Suprapubic skin (tissue), 4 donors: ENCODE data around the gene SP5. TPM values are rescaled to one million over a fixed set of nuclear protein-coding genes. Genes with fewer than 3 reads are reported as not detected.

Experiments
- DNase-seq, 2 donors: peaks; one replicate each; pipeline ENCODE4 v3.0.0-alpha.2; 2019; ENCODE audit warnings: low spot score in 2 of 2
- H3K27ac ChIP-seq: fragments of 200-600 bp; sonication (generic); one replicate; pipeline ENCODE4 v1.5.1; 2019
- H3K27me3 ChIP-seq: fragments of 200-600 bp; sonication (generic); one replicate; pipeline ENCODE4 v1.5.1; 2019
- H3K36me3 ChIP-seq: fragments of 200-600 bp; sonication (generic); one replicate; pipeline ENCODE4 v1.5.1; 2019
- H3K4me1 ChIP-seq: fragments of 200-600 bp; sonication (generic); one replicate; pipeline ENCODE4 v1.5.1; 2019
- H3K4me3 ChIP-seq: fragments of 200-600 bp; sonication (generic); one replicate; pipeline ENCODE4 v1.5.1; 2019; ENCODE audit warnings: mild to moderate bottlenecking
- H3K9me3 ChIP-seq: fragments of 200-600 bp; sonication (generic); one replicate; pipeline ENCODE4 v1.5.1; 2019
- EP300 ChIP-seq: sonication (generic); formaldehyde crosslinking; IDR thresholded peaks from one replicate; pipeline ENCODE4 v1.6.1; 2017; ENCODE audit warnings: antibody characterized with exemption
- POLR2A ChIP-seq, 2 donors: fragments of 450-650 bp; IDR thresholded peaks; one replicate each; pipeline ENCODE4 v1.6.1; 2017; ENCODE audit warnings: antibody characterized with exemption in 2 of 2, mild to moderate bottlenecking in 2 of 2, moderate library complexity in 2 of 2
- POLR2AphosphoS5 ChIP-seq, 3 donors: sonication (generic); formaldehyde crosslinking; IDR thresholded peaks; one replicate each; pipeline ENCODE4 v1.6.1; 2017; ENCODE audit warnings: antibody characterized with exemption in 3 of 3
- WGBS: methylation state at CpG from one replicate; pipeline ENCODE4 v1.1.5; 2018; 5-methylcytosine and 5-hydroxymethylcytosine counted together
- total RNA-seq, 4 donors: library from RNA; depleted of rRNA; stranded (reverse); fragments of >200 nt; gene quantifications; one replicate each; pipeline ENCODE4 v1.1.0, GENCODE V29; 2016
- TF ChIP-seq, protein P1 (sequence below), 2 donors: fragments of 200-600 bp in 1 of 2; fragments of 450-650 bp in 1 of 2; sonication (generic) in 1 of 2; IDR thresholded peaks; one replicate each; pipeline ENCODE4 v1.5.1; 2016 to 2019; ENCODE audit warnings: antibody characterized with exemption in 2 of 2, mild to moderate bottlenecking in 1 of 2, moderate library complexity in 1 of 2

Gene SP5
- total RNA-seq, 4 donors from 2014 or later: 0.32 to 1.3 (median 0.89) TPM; not detected in 1

DNA sequence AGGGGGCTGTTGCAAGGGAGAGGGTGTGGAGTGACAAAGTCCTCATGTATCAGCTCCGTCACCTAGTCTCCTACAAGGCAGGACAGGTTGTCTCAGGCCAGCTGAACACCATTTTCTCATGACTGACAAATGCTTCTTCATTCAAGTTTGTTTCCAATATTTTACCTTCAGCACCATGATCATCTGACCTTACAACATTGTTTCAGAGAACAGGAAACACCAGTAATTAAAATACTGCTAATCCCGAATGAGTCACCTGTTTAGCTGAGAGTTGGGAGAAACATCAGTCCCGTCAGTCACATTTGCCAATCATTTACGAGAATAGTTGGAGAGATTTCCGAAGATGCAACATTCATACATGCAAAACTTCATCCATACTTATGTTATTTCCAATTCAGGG lies 25.7 kb upstream of the SP5 start:
- Histone ChIP-seq H3K9me3 (no peaks in the 10 kb centered on the region), H3K4me3 (no peak overlapping the region), H3K4me1 (no peaks in the 10 kb centered on the region), H3K27me3 (no peaks in the 10 kb centered on the region), H3K36me3 (no peaks in the 10 kb centered on the region), H3K27ac (no peak overlapping the region)
- WGBS: 76% methylated on average over 5 of the region's 5 CpGs
- DNase-seq: no peak
- TF ChIP-seq, protein P1, sequence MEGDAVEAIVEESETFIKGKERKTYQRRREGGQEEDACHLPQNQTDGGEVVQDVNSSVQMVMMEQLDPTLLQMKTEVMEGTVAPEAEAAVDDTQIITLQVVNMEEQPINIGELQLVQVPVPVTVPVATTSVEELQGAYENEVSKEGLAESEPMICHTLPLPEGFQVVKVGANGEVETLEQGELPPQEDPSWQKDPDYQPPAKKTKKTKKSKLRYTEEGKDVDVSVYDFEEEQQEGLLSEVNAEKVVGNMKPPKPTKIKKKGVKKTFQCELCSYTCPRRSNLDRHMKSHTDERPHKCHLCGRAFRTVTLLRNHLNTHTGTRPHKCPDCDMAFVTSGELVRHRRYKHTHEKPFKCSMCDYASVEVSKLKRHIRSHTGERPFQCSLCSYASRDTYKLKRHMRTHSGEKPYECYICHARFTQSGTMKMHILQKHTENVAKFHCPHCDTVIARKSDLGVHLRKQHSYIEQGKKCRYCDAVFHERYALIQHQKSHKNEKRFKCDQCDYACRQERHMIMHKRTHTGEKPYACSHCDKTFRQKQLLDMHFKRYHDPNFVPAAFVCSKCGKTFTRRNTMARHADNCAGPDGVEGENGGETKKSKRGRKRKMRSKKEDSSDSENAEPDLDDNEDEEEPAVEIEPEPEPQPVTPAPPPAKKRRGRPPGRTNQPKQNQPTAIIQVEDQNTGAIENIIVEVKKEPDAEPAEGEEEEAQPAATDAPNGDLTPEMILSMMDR (IDR thresholded peaks at IDR 0.05): no peak
- TF ChIP-seq POLR2AphosphoS5 (IDR thresholded peaks at IDR 0.05) (no peak), EP300 (no peak), POLR2A (IDR thresholded peaks at IDR 0.05) (no peak)

DNA sequence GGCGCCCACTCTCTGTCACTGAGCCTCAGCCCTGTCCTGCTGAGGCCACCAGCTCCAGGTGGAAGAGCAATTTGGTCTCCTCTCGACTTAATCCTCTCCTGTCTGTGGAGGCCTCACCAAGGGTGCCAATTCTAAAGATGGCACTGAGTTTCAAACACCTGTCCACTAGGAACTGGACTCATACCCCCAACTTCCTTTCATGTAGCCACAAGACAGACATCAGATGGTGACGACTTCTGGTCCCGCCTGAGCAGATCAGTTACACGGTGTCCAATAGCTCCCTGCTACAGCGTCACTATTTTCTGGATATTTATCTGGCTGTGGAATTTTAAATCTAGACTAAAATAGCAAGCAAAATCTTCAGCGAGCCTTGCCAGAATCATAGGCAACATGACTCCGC lies 24.5 kb upstream of the SP5 start:
- TF ChIP-seq EP300: no peak
- no peak for TF ChIP-seq POLR2AphosphoS5 (IDR thresholded peaks at IDR 0.05)
- TF ChIP-seq, protein P1 (IDR thresholded peaks at IDR 0.05): no peak
- no peak for TF ChIP-seq POLR2A (IDR thresholded peaks at IDR 0.05)
- Histone ChIP-seq H3K27me3 (no peaks in the 10 kb centered on the region), H3K4me1 (no peaks in the 10 kb centered on the region), H3K9me3 (no peaks in the 10 kb centered on the region), H3K27ac (no peak overlapping the region), H3K4me3 (no peak overlapping the region), H3K36me3 (no peaks in the 10 kb centered on the region)
- 87% methylated on average over 8 of the region's 8 CpGs for WGBS
- DNase-seq: no peak

DNA sequence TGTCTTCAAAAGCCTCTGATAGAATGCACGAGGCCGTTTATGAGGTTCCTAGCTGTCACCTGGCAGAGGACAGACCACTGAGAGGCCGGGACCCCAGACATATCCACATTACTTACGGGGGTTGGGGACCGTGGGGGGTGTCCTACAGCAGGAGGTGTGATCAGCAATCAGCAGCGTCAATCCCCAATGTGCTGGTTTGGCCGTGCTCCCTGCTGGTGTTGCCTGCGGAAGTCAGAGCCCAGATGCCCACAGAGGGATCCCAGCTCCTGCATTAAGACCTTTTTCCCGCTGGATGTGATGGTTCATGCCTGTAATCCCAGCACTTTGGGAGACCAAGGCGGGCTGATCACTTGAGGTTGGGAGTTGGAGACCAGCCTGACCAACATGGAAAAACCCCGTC lies 20.8 kb upstream of the SP5 start:
- H3K4me3 ChIP-seq: no peak overlapping the region
- WGBS: 83% methylated on average over 8 of the region's 11 CpGs
- DNase-seq: no peak
- no peak overlapping the region for H3K27ac ChIP-seq
- TF ChIP-seq POLR2A (IDR thresholded peaks at IDR 0.05) (no peak), POLR2AphosphoS5 (IDR thresholded peaks at IDR 0.05) (no peak), EP300 (no peak)
- TF ChIP-seq, protein P1 (IDR thresholded peaks at IDR 0.05): no peak
- H3K27me3 ChIP-seq: peaks cover 7% of the 10 kb centered on the region
- no peaks in the 10 kb centered on the region for H3K9me3 ChIP-seq
- H3K36me3 ChIP-seq: no peaks in the 10 kb centered on the region
- no peaks in the 10 kb centered on the region for H3K4me1 ChIP-seq

- WGBS: 78% methylated on average over 6 of the region's 6 CpGs
These were observed 19.4 kb upstream of the SP5 start for GRCh38 chr2:170695521-170696410.

GRCh38 chr2:170696948-170697347 lies 18.2 kb upstream of the SP5 start:
- no peak for DNase-seq
- no peak overlapping the region for H3K27ac ChIP-seq
- TF ChIP-seq POLR2A (IDR thresholded peaks at IDR 0.05) (no peak), EP300 (no peak)
- TF ChIP-seq, protein P1 (IDR thresholded peaks at IDR 0.05): no peak
- H3K9me3 ChIP-seq: no peaks in the 10 kb centered on the region
- no peaks in the 10 kb centered on the region for H3K36me3 ChIP-seq
- WGBS: 97% methylated on average over 3 of the region's 3 CpGs
- H3K4me1 ChIP-seq: no peaks in the 10 kb centered on the region
- H3K27me3 ChIP-seq: peaks cover 7% of the 10 kb centered on the region
- no peak overlapping the region for H3K4me3 ChIP-seq

More at GRCh38 chr2:170695521-170696410, 19.4 kb upstream of the SP5 start:
- no peak for DNase-seq
- H3K4me3 ChIP-seq: no peak overlapping the region
- no peaks in the 10 kb centered on the region for H3K9me3 ChIP-seq
- no peak overlapping the region for H3K27ac ChIP-seq
- peaks cover 7% of the 10 kb centered on the region for H3K27me3 ChIP-seq
- no peak for TF ChIP-seq POLR2AphosphoS5 (IDR thresholded peaks at IDR 0.05)
- TF ChIP-seq, protein P1 (IDR thresholded peaks at IDR 0.05): no peak
- no peak for TF ChIP-seq EP300
- no peak for TF ChIP-seq POLR2A (IDR thresholded peaks at IDR 0.05)
- H3K36me3 ChIP-seq: no peaks in the 10 kb centered on the region
- H3K4me1 ChIP-seq: no peaks in the 10 kb centered on the region
